Neural progenitor cell (in vitro differentiated cells): ENCODE measurements around the gene NCF4. TPM values are rescaled to one million over a fixed set of nuclear protein-coding genes. Genes with fewer than 3 reads are reported as not detected.
A peak's percentile ranks its signal among the peaks of the same experiment; 100 is the strongest.

Experiments
- DNase-seq: peaks from one replicate; pipeline ENCODE4 v3.0.0-alpha.2; 2016; ENCODE audit warnings: low spot score
- H2AFZ ChIP-seq: fragments of 200-600 bp; sonication (generic); replicated peaks from 2 replicates; pipeline ENCODE4 v1.6.1; 2016; ENCODE audit warnings: antibody characterized with exemption
- H3F3A ChIP-seq: fragments of 200-600 bp; sonication (generic); 2 replicates; pipeline ENCODE4 v1.6.1; 2016; ENCODE audit warnings: antibody characterized with exemption, low read depth
- H3K27ac ChIP-seq: fragments of 200-600 bp; sonication (generic); 2 replicates; pipeline ENCODE4 v1.5.1; 2016; ENCODE audit warnings: mild to moderate bottlenecking
- H3K27me3 ChIP-seq: fragments of 200-600 bp; sonication (generic); 2 replicates; pipeline ENCODE4 v1.6.1; 2016; ENCODE audit warnings: mild to moderate bottlenecking, moderate library complexity
- H3K36me3 ChIP-seq: fragments of 200-600 bp; sonication (generic); 2 replicates; pipeline ENCODE4 v1.5.1; 2016
- H3K4me1 ChIP-seq: fragments of 200-600 bp; sonication (generic); 2 replicates; pipeline ENCODE4 v1.6.1; 2016; ENCODE audit warnings: mixed run types
- H3K4me2 ChIP-seq: fragments of 200-600 bp; sonication (generic); 2 replicates; pipeline ENCODE4 v1.6.1; 2016
- H3K4me3 ChIP-seq: fragments of 200-600 bp; sonication (generic); 2 replicates; pipeline ENCODE4 v1.5.1; 2016
- H3K79me2 ChIP-seq: fragments of 200-600 bp; sonication (generic); 2 replicates; pipeline ENCODE4 v1.6.1; 2016; ENCODE audit warnings: low read depth
- H3K9ac ChIP-seq: fragments of 200-600 bp; sonication (generic); 2 replicates; pipeline ENCODE4 v1.6.1; 2016
- H3K9me3 ChIP-seq: fragments of 200-600 bp; sonication (generic); 2 replicates; pipeline ENCODE4 v1.5.1; 2016; ENCODE audit warnings: low read depth
- H4K20me1 ChIP-seq: fragments of 200-600 bp; sonication (generic); 2 replicates; pipeline ENCODE4 v1.6.1; 2016; ENCODE audit warnings: low read depth
- H3K27ac Mint-ChIP-seq: 3 replicates; pipeline ENCODE4 v1.8.0; 2021; ENCODE audit warnings: mixed read lengths
- H3K27me3 Mint-ChIP-seq: 2 replicates; pipeline ENCODE4 v1.8.0; 2022; ENCODE audit warnings: low read depth, mild to moderate bottlenecking, inconsistent platforms, moderate library complexity, mixed read lengths; ENCODE audit not compliant: insufficient read depth
- H3K36me3 Mint-ChIP-seq: 3 replicates; pipeline ENCODE4 v1.8.0; 2021; ENCODE audit warnings: mixed read lengths
- H3K4me1 Mint-ChIP-seq: 3 replicates; pipeline ENCODE4 v1.8.0; 2021; ENCODE audit warnings: mixed read lengths
- H3K4me3 Mint-ChIP-seq: 3 replicates; pipeline ENCODE4 v1.8.0; 2021; ENCODE audit warnings: mild to moderate bottlenecking, moderate library complexity, mixed read lengths
- H3K9me3 Mint-ChIP-seq: 3 replicates; pipeline ENCODE4 v1.8.0; 2020; ENCODE audit warnings: mixed read lengths
- CTCF ChIP-seq: fragments of 200-600 bp; sonication (generic); IDR thresholded peaks from 2 replicates; pipeline ENCODE4 v1.5.1; 2017; ENCODE audit warnings: antibody characterized with exemption, mild to moderate bottlenecking
- EZH2 ChIP-seq: fragments of 200-600 bp; sonication (generic); IDR thresholded peaks from 2 replicates; pipeline ENCODE4 v1.6.1; 2017; ENCODE audit warnings: antibody characterized with exemption, mild to moderate bottlenecking, moderate library complexity
- EZH2phosphoT487 ChIP-seq: fragments of 200-600 bp; sonication (generic); IDR thresholded peaks from 2 replicates; pipeline ENCODE4 v1.6.1; 2017; ENCODE audit warnings: antibody characterized with exemption
- total RNA-seq: library from RNA; depleted of rRNA; stranded (reverse); fragments of >200 nt; gene quantifications from 2 replicates; pipeline ENCODE4 v1.2.3, GENCODE V29; 2015; ENCODE audit warnings: low replicate concordance

NCF4 gene
- total RNA-seq, 1 donor from 2014 or later: not detected

GRCh38 chr22:36835903-36836302 is 24.9 kb upstream of the NCF4 start:
- peaks cover 13% of the 10 kb centered on the region for H3K27me3 Mint-ChIP-seq
- TF ChIP-seq EZH2: no peak
- H3K9ac ChIP-seq: no peak overlapping the region
- H2AFZ ChIP-seq: no peak overlapping the region
- H3K4me3 Mint-ChIP-seq: no peak overlapping the region
- DNase-seq: no peak
- H3K27ac Mint-ChIP-seq: no peak overlapping the region
- H3K27me3 ChIP-seq: no peaks in the 10 kb centered on the region
- H3K36me3 Mint-ChIP-seq: no peaks in the 10 kb centered on the region
- H3K4me1 ChIP-seq: no peaks in the 10 kb centered on the region
- H4K20me1 ChIP-seq: no peaks in the 10 kb centered on the region
- no peak overlapping the region for H3K27ac ChIP-seq
- no peaks in the 10 kb centered on the region for H3K9me3 ChIP-seq
- no peaks in the 10 kb centered on the region for H3K36me3 ChIP-seq
- H3K9me3 Mint-ChIP-seq: peaks cover 4% of the 10 kb centered on the region
- no peaks in the 10 kb centered on the region for H3F3A ChIP-seq
- no peaks in the 10 kb centered on the region for H3K79me2 ChIP-seq
- no peak overlapping the region for H3K4me3 ChIP-seq
- H3K4me2 ChIP-seq: no peak overlapping the region
- no peaks in the 10 kb centered on the region for H3K4me1 Mint-ChIP-seq

DNA sequence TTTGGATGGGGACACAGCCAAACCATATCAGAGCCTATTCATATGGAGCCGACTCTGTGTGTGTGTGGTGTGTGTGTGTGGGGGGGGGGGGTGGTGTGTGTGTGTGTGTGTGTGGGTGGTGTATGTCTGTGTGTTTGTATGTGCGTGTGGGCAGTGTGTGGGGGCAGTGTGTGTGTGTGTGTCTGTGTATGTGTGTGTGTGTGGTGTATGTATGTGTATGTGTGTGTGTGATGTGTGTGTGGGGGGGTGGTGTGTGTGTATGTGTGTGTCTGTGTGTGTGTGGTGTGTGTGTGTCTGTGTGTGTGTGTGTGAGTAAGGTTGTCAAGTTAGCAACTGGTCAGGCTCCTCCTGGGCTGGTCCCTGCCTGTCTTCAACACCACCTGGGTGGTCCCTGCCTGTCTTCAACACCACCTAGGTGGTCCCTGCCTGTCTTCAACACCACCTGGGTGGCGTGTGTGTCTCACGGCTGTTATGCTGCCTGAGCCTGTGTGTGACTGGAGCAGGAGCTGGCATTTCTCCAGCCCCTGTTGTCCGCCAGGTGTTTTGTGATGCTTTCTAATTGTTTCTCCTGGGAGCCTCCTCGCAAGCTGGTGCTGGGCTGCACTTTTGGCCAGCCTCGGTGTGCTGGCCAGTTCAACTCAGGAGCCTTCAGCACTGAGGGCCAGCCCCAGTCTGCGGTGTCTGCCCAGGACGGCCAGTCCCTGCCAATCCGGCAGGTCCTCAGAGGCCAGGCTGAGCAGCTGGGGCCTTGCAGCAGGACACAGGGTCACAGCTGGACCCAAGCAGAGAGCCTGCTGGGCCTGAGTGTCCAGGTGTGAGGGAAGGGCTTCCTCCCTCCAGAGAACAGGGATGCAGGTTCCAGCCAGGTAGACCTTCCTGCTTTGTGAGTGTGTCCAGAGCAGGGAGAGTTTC is 22.4 kb upstream of the NCF4 start:
- Histone ChIP-seq H3K4me2 (no peak overlapping the region), H3K79me2 (no peaks in the 10 kb centered on the region), H2AFZ (no peak overlapping the region), H3K27me3 (peaks cover 11% of the 10 kb centered on the region), H3F3A (no peaks in the 10 kb centered on the region), H3K4me1 (no peaks in the 10 kb centered on the region), H3K36me3 (no peaks in the 10 kb centered on the region), H4K20me1 (no peaks in the 10 kb centered on the region), H3K4me3 (no peak overlapping the region), H3K9ac (no peak overlapping the region), H3K9me3 (no peaks in the 10 kb centered on the region), H3K27ac (no peak overlapping the region)
- Mint-ChIP-seq H3K9me3 (peaks cover 4% of the 10 kb centered on the region), H3K27ac (no peak overlapping the region), H3K4me3 (peak overlapping the region; percentile 11), H3K36me3 (no peaks in the 10 kb centered on the region), H3K4me1 (no peaks in the 10 kb centered on the region), H3K27me3 (peaks cover 10% of the 10 kb centered on the region)
- DNase-seq: peak; percentile 51
- TF ChIP-seq CTCF: no peak

- H3K27ac Mint-ChIP-seq: peak overlapping the region; percentile 18
- Histone ChIP-seq H3K4me3 (no peak overlapping the region), H3K79me2 (no peaks in the 10 kb centered on the region), H3K9me3 (no peaks in the 10 kb centered on the region), H3K9ac (no peak overlapping the region), H4K20me1 (no peaks in the 10 kb centered on the region), H2AFZ (no peak overlapping the region), H3K27ac (no peak overlapping the region), H3K4me2 (no peak overlapping the region), H3K27me3 (peaks cover 22% of the 10 kb centered on the region), H3K4me1 (no peaks in the 10 kb centered on the region), H3K36me3 (no peaks in the 10 kb centered on the region), H3F3A (no peaks in the 10 kb centered on the region)
- no peak overlapping the region for H3K4me3 Mint-ChIP-seq
- no peaks in the 10 kb centered on the region for H3K4me1 Mint-ChIP-seq
- H3K9me3 Mint-ChIP-seq: peaks cover 4% of the 10 kb centered on the region
- H3K27me3 Mint-ChIP-seq: peaks cover 10% of the 10 kb centered on the region
- DNase-seq: no peak
- no peaks in the 10 kb centered on the region for H3K36me3 Mint-ChIP-seq
- TF ChIP-seq EZH2phosphoT487: no peak
These were observed 21.3 kb upstream of the NCF4 start for GRCh38 chr22:36839356-36840073.

GRCh38 chr22:36840106-36840505 is 20.7 kb upstream of the NCF4 start:
- H3K27me3 ChIP-seq: peaks cover 24% of the 10 kb centered on the region
- no peaks in the 10 kb centered on the region for H4K20me1 ChIP-seq
- H3K79me2 ChIP-seq: no peaks in the 10 kb centered on the region
- H2AFZ ChIP-seq: no peak overlapping the region
- H3K27me3 Mint-ChIP-seq: peaks cover 10% of the 10 kb centered on the region
- H3K27ac Mint-ChIP-seq: no peak overlapping the region
- no peak overlapping the region for H3K9ac ChIP-seq
- H3K9me3 ChIP-seq: no peaks in the 10 kb centered on the region
- H3K4me2 ChIP-seq: no peak overlapping the region
- H3K4me1 Mint-ChIP-seq: no peaks in the 10 kb centered on the region
- H3K4me1 ChIP-seq: no peaks in the 10 kb centered on the region
- no peak for TF ChIP-seq CTCF
- no peak for TF ChIP-seq EZH2
- TF ChIP-seq EZH2phosphoT487: no peak
- no peak overlapping the region for H3K4me3 ChIP-seq
- H3K9me3 Mint-ChIP-seq: peaks cover 4% of the 10 kb centered on the region
- H3K36me3 ChIP-seq: no peaks in the 10 kb centered on the region
- H3K4me3 Mint-ChIP-seq: no peak overlapping the region
- no peak for DNase-seq
- H3F3A ChIP-seq: no peaks in the 10 kb centered on the region
- no peak overlapping the region for H3K27ac ChIP-seq
- no peaks in the 10 kb centered on the region for H3K36me3 Mint-ChIP-seq
